ENCODE data around the gene ZCCHC7.

- no peak for TF ChIP-seq CTCF (IDR thresholded peaks at IDR 0.05)
- TF ChIP-seq POLR2A (IDR thresholded peaks at IDR 0.05) = no peak
Measured at GRCh38 chr9:37269221-37269620, 148.8 kb downstream of the ZCCHC7 start.

Data from thyroid gland (tissue), 4 donors.